GM12892 (cell line): ENCODE measurements around the gene FURIN.
"Not testable (repeated sequence)": the region's sequence is repeated elsewhere in the genome, so short reads cannot be mapped to it uniquely, and the experiment has no call there.

Source experiments
- DNase-seq: peaks from one replicate; pipeline ENCODE4 v3.0.0; 2011; ENCODE audit not compliant: insufficient read length
- FAIRE-seq: peaks from 2 replicates; lab custom pipeline; 2011; peaks lifted over from hg19 to GRCh38; lab: Jason Lieb, UNC
- POLR2A ChIP-seq: IDR thresholded peaks from 2 replicates; pipeline ENCODE4 v1.6.1; 2011; ENCODE audit warnings: low read depth, low read length, control low read depth
- POLR2AphosphoS5 ChIP-seq: IDR thresholded peaks from 2 replicates; pipeline ENCODE4 v1.6.1; 2011; ENCODE audit warnings: low read depth, low read length, control low read depth
- TAF1 ChIP-seq: IDR thresholded peaks from 2 replicates; pipeline ENCODE4 v1.6.1; 2011; ENCODE audit warnings: low read depth, mild to moderate bottlenecking, control low read depth, low read length, borderline replicate concordance

FURIN gene

GRCh38 chr15:90891346-90891949 lies 23.1 kb downstream of the FURIN start:
- DNase-seq (no peak), FAIRE-seq (no peak)
- TF ChIP-seq POLR2A (no peak), POLR2AphosphoS5 (no peak), TAF1 (no peak)

- no peak for DNase-seq
- no peak for TF ChIP-seq POLR2A
- no peak for TF ChIP-seq TAF1
- no peak for TF ChIP-seq POLR2AphosphoS5
- no peak for FAIRE-seq
These were observed 23.6 kb downstream of the FURIN start for GRCh38 chr15:90892023-90892422.

GRCh38 chr15:90892498-90893174 lies 24.2 kb downstream of the FURIN start:
- DNase-seq (no peak), FAIRE-seq (no peak)
- TF ChIP-seq TAF1: no peak
- TF ChIP-seq POLR2A: no peak
- no peak for TF ChIP-seq POLR2AphosphoS5

GRCh38 chr15:90893175-90894090 lies 25.0 kb downstream of the FURIN start:
- FAIRE-seq (no peak), DNase-seq (no peak)
- no peak for TF ChIP-seq TAF1
- TF ChIP-seq POLR2A: no peak
- TF ChIP-seq POLR2AphosphoS5: no peak

- no peak for FAIRE-seq
- no peak for DNase-seq
- TF ChIP-seq POLR2A (no peak), TAF1 (no peak), POLR2AphosphoS5 (no peak)
These were observed 27.3 kb downstream of the FURIN start for GRCh38 chr15:90895571-90896117.

- DNase-seq: not testable (repeated sequence)
- peak; percentile 57 for FAIRE-seq
These were observed 28.8 kb downstream of the FURIN start for GRCh38 chr15:90897131-90897655.

- TF ChIP-seq POLR2A (no peak), TAF1 (no peak), POLR2AphosphoS5 (no peak)
- no peak for DNase-seq
- FAIRE-seq: no peak
These were observed 33.0 kb downstream of the FURIN start for GRCh38 chr15:90901175-90902039.

GRCh38 chr15:90902040-90902839 lies 33.9 kb downstream of the FURIN start:
- DNase-seq (peak; percentile 93), FAIRE-seq (peak; percentile 95)
- peak; percentile 36; the same call in 1 of the 2 replicates for TF ChIP-seq POLR2A
- no peak for TF ChIP-seq POLR2AphosphoS5

GRCh38 chr15:90902840-90903732 lies 34.7 kb downstream of the FURIN start, which contains the start of gene MAN2A2:
TSS of gene MAN2A2 (plus strand) at chr15:90903302. CDS start at chr15:90904208, 906 bp downstream.
- DNase-seq: peak; percentile 91
- TF ChIP-seq TAF1 (peak; percentile 69; the same call in 1 of the 2 replicates), POLR2AphosphoS5 (peak; percentile 75), POLR2A (peak; percentile 82)
- FAIRE-seq: peak; percentile 44
